Cardiac septum (tissue), 1 donor: Measurements from ENCODE around the gene TMEM135. TPM values are rescaled to one million over a fixed set of nuclear protein-coding genes. Genes with fewer than 3 reads are reported as not detected.
"Not testable (repeated sequence)": the region's sequence is repeated elsewhere in the genome, so short reads cannot be mapped to it uniquely, and the experiment has no call there.

Experiments
- DNase-seq: peaks from one replicate; pipeline ENCODE4 v3.0.0-alpha.2; 2020; ENCODE audit warnings: low spot score
- intact Hi-C: fragments of 100-400 bp; cut with DNase I; formaldehyde crosslinking; loops from one replicate; pipeline ENCODE4 v1.14.0; 2022
- total RNA-seq: library from RNA; stranded (reverse); fragmentation: NEBNext Ultra II Directional; extraction: Animal tissue kit (Norgen Biotek cat#: 25700); gene quantifications from one replicate; pipeline ENCODE4 v1.2.1, GENCODE V29; 2021
- donor health status: DM: no; HTN: no; CAD: no.

Gene TMEM135
- total RNA-seq, 1 donor from 2014 or later = 6.4 TPM

DNA sequence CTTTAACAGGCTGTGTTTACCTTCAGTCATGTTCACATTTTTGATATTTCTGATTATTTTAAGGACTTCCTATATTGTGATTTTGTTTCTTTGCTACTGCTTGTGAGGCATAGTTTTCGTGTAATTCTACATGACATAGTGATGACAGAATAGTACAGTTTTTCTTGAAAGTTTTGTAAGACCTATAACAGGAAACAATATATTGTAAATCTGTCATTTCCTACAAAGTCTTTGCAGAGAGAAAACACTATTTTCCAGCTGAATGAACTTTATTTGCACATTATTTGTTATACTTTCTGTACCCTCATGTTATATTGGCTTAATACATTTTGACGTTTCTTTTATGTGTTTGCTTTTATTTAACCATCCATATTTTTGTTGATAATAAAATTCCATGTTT is 191.1 kb downstream of the TMEM135 start:
- intact Hi-C loops = no loop called here
- DNase-seq = no peak

DNA sequence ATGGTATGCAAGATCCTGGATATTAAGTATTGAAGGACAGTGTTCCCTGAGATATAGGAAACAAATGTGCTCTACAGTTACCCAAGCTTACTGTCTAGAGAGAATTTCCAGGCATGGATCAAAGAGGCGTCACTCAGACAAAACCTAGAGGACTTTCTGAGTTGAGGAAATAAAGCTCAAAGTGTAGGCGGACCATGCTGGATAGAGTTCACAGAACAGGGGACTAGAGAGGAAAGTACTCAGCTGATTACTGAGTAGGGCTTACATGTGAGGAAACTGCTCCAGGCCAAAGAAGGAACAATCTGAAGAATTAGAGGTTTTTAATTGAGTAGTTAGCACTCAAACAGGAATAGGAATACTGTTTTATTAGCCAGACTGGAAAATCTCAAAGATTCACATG is 193.3 kb downstream of the TMEM135 start:
- intact Hi-C loops = no loop called here

DNA sequence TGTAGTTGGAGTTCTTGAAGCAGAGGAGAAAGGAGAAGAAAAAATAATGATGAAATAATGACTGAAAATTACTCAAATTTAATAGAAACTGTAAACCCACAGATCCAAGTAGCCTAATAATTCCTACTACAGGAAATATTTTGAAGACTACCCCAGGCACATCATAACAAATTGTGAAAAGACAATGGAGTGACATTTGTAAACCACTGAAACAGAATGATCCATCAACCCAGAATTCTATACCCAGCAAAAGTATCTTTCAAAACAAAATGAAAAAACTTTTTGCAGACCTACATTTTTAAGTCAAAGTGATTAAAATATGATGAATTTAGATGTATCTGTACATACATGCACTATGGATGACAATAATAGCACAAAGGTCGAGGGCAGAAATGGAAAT is 194.6 kb downstream of the TMEM135 start:
- intact Hi-C loops = no loop called here
- DNase-seq = no peak

More for the DNA sequence above, 193.3 kb downstream of the TMEM135 start:
- no peak for DNase-seq

DNA sequence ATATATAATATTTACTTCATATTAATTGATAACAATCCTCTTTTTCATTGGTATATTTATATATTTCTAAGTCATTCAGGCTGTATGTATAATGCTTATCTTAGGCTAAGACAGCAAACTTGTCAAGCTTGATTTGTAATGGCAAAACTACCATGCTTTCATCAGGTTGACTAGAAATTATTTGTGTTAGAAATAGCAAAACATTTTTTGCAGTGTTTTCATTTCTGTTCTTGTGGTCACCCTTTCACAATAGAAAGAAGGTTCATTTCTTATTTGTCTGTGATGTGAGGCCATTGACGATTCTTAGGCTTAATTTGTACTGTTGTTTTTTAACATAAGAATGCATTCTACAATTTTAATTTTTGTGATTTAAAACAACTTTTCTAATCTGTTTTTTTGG is 197.6 kb downstream of the TMEM135 start:
- no peak for DNase-seq
- intact Hi-C loops = loop anchor here (5.0 kb wide), 1 partner anchor 83 kb away; no protein-coding TSS in a partner anchor

DNA sequence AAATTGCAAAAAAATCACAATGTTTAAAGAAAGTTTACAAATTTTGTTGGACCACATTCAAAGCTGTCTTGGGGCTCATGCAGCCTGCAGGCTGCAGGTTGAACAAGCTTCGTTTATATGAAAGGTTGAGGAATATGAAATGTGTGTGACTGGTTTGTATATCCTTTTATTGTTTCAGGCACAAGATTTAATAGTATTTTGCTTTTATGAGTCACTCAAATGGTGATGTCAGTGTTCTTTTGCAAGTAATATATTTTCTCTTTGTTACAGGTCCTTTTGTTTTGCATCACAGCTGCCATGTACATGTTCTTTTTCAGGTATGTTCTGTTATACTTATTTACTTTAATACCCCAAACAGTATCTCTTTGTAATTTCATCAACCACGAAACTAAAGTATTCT is 198.6 kb downstream of the TMEM135 start:
- DNase-seq = no peak
- intact Hi-C loops = loop anchor here (5.0 kb wide), 1 partner anchor 84 kb away; no protein-coding TSS in a partner anchor

DNA sequence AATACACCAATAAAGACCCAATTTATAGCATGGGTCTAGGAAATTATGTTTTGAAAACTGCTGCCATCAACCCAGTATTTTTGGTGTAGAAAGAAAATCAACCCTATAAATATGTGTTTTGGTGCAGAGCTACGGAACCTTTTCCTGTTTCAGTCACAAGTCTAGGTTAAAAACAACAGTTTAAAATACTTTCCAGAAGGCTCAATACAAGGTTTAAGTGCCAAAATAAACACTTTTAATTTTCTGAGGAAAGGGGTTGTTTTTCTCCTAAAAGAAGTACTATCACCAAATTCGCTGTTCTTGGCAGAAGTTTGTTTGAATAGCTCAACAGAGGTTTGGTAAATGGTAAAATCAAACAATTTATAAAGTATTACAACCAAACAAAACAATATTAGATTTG is 201.3 kb downstream of the TMEM135 start:
- intact Hi-C loops = loop anchor here (5.0 kb wide), 1 partner anchor 87 kb away; no protein-coding TSS in a partner anchor
- no peak for DNase-seq

DNA sequence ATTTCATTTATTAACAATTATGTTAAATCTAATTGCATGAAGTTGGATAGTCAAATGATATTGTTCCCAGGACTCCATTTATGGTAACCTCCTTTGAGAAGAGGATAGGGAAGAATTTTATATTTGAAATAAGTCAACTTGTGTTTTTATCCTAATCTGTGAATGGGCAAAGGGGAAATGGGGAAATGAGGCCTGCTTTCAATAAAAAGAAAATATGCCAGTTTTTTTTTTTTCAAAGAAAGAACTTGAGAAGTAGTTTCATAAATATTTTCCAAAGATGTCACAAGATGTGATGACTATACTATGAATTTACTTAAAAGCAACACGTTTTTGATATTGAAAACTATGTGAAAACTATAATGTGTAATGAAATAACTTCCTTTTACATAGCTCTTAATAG is 201.8 kb downstream of the TMEM135 start:
- intact Hi-C loops = loop anchor here (5.0 kb wide), 1 partner anchor 87 kb away; no protein-coding TSS in a partner anchor
- DNase-seq = no peak

DNA sequence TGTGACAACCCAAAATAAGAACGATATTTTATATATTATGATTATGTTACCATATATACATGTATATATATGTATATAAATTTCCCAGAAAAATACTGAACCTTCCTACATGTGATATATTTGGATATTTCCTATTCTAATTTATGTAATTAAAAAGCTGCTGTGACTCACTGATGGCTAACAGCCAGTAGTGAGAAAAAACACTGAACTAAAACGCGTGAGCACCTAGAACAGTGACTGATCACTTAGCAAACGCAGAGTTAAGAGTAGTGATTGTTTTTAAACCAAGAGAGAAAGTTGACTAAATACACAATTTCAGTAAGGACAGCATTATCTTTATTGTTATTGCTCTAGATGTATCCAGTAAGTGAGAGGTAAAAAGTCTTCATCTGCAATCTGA is 213.8 kb downstream of the TMEM135 start:
- intact Hi-C loops = no loop called here
- DNase-seq = no peak

DNA sequence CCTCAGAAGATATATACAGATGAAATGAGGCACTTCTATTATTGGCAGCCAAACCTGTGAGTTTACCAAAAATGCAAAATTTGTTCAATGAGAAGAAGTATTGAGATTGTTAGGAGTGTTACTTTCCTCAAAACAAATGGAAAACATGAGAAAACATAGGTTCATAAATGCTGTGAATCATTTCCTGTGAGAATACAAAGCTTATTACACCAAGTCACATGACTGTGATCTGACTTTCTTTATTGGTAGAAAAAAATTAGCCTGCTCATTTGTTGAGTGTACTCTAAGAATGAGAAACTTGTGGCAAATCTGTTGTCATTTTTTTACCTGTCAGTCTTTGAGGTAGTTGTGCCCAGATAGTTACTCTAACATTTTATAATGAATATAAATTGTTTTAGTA is 215.1 kb downstream of the TMEM135 start:
- intact Hi-C loops = no loop called here
- DNase-seq = no peak

DNA sequence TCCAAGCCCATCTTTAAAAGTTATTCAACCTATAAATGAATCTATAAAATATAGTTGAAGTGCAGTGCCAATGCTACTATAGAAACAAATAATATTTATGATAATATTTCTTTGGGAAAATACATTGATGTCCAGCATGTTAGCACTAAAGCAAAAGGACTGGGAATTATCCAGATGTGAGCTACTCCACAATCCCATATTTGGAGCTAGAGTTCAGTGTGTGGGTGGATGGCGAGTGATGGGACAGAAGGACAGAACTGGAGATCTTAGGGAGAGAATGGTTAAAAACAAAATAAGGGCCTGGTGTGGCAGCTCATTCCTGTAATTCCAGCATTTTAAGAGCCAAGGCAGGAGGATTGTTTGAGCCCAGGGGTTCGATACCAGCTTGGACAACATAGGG is 216.8 kb downstream of the TMEM135 start:
- intact Hi-C loops = no loop called here
- no peak for DNase-seq

DNA sequence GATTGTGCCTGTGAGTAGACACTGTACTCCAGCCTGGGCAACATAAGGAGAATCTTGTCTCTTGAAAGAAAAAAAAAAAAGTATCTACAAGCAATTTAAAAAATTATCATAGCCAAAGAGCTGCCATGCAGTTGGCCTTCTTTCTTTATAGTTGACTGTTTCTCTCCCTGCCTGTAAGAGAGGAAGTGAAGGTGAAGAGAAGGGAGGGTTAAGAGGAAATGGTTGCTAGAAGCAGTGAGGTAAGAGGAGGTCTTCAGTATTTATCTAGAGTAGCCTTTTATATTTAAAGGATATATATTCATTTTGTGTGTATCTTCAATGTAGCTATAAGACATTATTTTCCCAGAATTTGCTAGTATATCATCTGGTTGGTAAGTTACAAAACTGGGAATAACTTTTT is 217.9 kb downstream of the TMEM135 start:
- DNase-seq = no peak
- intact Hi-C loops = no loop called here

DNA sequence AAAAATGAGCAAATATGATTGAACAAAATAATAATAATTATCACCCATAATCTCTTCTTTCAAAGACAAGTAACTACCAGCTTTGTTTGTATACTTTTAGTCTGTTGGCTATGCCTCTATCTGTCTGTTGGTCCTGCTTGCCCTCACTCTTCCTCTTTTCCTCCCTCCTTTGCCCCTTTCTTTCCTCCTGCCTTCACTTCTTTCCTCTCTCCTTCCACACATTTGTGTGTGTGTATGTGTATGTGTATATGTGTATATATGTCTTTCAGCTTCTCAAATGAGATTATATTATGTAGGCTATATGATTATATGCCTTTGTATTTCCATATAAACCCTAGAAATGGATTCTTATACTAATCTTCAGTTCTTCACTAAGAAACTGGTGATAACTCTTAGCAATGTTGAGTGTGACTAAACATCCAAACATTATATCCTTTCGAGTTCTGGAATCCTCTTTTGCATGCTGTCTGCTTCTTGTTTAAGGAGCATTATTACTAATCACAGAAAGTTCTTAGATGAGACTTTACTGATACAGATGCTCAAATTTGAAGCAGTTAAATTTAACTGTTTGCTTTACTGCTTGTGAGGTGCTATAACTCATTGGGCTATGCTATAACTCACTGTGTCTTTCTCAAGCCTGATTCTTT is 219.1 kb downstream of the TMEM135 start:
- intact Hi-C loops = no loop called here
- DNase-seq = no peak

DNA sequence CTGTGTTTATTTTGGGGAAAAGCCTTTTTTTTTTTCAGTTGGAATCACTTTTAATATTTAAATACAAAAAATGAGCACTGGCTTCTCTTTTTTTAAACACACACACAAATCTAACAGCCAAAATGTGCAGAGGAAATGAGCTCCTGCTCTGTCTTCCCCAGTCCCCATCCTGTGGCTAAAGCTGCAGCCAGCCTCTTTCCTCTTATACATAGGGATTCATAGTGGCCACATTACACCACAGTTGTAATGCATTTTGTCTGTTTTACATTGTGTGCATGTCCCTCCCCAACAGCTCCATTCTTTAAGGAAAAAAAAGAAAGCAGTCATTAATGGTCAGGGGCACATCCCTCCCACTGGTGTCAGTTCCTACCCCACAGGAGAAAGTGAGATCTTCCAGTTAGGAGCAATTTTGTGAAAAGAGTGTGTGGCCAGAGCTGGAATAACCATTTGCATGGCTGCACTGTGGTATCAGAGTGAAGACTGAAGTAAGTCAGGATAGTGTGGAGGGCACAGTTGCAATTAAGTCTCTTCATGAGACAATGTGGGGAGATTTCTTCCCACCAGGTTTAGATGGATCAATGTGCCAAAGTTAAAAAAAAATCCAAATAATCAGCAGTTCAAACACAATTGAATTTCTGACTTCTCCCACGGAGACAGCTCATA is 220.6 kb downstream of the TMEM135 start:
- intact Hi-C loops = no loop called here

DNA sequence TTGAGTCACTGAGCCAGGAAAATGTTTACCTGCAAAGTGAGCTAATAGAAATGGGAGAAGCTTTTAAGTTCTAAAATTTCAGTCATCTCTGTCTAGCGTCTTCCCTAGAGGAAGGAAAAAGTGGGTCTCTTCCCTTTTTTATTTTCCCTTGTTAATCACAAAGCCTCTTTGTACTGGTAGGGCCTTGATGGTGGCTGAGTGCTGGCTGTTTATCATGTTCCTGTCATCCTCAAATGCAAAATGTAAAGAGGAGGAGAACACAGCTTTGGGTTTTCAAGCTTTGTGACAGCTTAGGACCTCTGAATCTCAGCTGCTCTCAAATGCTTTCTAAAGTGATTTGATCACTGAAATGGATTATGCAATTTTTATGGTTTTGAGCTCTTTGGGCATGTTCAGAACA is 222.0 kb downstream of the TMEM135 start:
- DNase-seq = no peak
- intact Hi-C loops = no loop called here

More for the DNA sequence above, 220.6 kb downstream of the TMEM135 start:
- no peak for DNase-seq

DNA sequence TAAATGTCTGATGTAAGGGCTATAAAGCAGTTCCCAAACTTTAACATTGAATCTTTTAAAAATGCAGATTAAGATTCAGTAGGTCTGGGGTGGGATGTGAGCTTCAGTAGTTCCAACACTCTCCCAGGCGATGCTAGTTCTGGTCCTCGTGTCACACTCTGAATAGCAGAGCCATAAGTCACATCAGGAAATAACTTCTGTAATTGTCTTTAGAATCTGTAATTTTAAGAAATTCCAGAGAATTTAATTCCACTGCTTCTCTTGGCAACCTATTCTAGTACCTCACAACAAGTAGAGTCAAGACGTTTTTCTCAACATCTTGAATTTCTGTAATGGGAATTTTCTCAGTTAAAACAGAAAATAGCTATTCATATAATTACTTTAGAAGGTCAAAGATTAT is 223.1 kb downstream of the TMEM135 start:
- intact Hi-C loops = no loop called here
- DNase-seq = no peak

DNA sequence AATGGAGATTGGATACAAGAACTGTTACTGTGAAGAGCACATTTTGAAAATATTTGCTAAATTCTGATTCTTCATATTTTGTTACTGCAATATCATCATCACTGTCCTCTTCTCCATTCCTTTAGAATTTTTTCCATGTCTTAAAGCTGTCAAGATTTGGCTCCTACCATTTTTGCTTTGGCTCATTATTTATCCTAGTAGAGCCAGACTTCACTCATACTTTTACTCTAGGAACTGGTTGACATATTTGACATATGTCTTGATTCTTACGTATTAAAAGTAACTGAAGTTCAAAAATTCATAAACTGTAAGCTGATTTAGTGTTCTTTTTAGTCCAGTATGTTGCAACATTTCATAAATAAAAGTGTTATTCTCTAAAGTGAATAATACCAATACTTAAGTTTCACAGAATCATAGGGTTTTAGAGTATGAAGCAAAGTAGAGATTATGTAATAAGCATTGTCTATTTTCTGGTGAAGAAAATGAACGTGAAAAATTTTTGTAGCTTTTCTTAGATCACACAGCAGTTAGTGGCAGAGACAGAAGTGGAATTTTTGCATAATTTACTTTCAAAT is 225.6 kb downstream of the TMEM135 start:
- intact Hi-C loops = no loop called here
- no peak for DNase-seq

DNA sequence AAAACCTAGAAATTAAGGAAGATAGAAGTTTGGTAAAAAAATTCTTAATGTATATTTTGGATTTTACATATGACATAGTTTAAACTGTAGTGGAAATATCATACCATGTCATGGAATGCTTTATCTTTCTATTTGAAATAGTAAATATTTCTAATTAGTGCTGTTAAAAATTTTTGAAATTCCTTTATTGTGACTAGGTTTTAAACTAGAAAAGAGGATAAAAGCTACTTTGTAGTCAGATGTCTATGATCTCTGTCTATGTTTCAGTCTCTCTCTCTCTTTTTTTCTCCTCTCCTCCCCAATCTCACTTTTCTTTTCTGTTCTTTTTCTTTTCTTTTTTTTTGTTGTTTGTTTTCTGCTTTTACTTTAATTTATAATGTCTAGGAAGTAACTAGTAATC is 226.2 kb downstream of the TMEM135 start:
- no peak for DNase-seq
- intact Hi-C loops = no loop called here

DNA sequence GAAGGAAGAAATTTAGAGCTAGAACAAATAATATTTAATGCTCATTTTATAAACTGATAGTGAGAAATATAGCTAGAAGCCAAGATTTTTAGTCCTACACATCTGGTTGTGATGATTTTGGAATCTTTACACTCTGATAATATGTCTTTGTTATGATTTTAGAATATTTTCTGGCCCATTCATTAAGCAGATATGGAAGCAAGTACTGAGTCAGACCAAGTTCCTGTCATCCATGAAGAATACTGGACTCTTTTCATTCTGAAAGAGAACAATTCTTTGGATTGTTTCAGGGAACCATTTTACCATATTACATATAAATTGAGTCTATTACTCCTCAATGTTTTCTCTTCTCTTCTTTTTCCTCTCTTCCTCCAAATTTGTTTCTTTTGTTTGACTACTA is 227.4 kb downstream of the TMEM135 start:
- DNase-seq = no peak
- intact Hi-C loops = no loop called here

DNA sequence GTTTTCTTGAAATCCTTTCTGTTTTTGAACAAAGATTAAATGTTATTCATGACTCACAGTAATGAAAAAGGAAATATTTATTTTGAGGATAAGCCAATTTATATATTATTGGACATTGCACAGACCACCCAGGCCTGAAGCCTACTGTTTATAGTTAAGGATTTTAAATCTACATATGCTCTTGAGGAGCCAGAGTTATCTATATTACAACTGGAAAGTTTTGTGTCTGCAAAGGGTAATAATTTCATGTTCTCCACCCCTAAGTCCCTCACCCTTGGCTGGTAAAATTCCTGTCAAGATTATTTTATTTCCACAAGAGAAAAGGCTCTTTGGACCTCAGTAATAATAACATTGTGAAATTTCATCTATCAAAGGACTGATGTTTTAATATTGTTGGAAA is 228.2 kb downstream of the TMEM135 start:
- no peak for DNase-seq
- intact Hi-C loops = no loop called here

DNA sequence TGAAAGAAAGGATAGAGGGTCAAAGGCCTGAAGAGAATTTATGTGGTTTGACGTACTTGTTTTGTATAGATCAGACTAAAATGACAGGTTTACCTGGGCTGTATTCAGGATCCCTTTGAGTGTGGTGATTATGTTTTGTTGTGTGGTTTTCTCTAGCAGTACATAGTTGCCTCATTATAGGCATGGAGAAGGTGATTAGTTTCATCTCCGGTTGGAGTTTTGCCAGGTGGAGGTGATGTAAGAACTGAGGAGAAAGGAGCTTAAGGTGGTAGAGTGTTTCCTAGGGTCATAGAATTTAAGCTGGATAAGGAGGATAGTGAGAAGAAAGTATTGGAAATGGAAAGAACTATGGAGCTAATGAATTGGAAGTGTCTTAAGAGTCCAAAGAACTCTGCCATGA is 229.0 kb downstream of the TMEM135 start:
- no peak for DNase-seq
- intact Hi-C loops = no loop called here

DNA sequence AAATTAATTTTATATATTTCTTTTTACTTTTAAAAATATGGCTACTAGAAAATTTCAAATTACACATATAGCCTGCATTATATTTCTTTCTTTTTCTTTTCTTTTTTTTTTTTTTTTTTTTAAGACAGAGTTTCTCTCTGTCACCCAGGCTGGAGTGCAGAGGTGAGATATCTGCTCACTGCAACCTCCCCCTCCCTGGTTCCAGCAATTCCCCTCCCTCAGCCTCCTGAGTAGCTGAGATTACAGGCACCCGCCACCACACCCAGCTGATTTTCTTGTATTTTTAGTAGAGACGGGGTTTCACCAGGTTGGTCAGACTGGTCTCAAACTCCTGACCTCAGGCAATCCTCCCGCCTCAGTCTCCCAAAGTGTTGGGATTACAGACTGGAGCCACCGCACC is 234.2 kb downstream of the TMEM135 start:
- DNase-seq, intact Hi-C loops: not testable (repeated sequence)
